ENCODE measurements around the gene RPS27A.

- TF ChIP-seq, protein P1, sequence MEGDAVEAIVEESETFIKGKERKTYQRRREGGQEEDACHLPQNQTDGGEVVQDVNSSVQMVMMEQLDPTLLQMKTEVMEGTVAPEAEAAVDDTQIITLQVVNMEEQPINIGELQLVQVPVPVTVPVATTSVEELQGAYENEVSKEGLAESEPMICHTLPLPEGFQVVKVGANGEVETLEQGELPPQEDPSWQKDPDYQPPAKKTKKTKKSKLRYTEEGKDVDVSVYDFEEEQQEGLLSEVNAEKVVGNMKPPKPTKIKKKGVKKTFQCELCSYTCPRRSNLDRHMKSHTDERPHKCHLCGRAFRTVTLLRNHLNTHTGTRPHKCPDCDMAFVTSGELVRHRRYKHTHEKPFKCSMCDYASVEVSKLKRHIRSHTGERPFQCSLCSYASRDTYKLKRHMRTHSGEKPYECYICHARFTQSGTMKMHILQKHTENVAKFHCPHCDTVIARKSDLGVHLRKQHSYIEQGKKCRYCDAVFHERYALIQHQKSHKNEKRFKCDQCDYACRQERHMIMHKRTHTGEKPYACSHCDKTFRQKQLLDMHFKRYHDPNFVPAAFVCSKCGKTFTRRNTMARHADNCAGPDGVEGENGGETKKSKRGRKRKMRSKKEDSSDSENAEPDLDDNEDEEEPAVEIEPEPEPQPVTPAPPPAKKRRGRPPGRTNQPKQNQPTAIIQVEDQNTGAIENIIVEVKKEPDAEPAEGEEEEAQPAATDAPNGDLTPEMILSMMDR (conservative IDR thresholded peaks at IDR 0.05; ENCODE audit: low read depth, low read length), result no peak
- TF ChIP-seq EZH2phosphoT487 (IDR thresholded peaks at IDR 0.05; ENCODE audit: borderline replicate concordance, low read length), result no peak
- no peak for TF ChIP-seq EZH2 (IDR thresholded peaks at IDR 0.05; ENCODE audit: low read length, unreplicated experiment)
Observed at GRCh38 chr2:55200416-55200815, 32.1 kb upstream of the RPS27A start.
